Body of pancreas (tissue), 4 donors: ENCODE measurements around the gene SLC6A3.

Source experiments
- CTCF ChIP-seq, 7 experiments: fragments of 450-650 bp in 4 of 7; fragments of 200-600 bp in 3 of 7; sonication (generic) in 3 of 7; IDR thresholded peaks; one replicate each; pipeline ENCODE4 v1.5.1; 2016 to 2019; ENCODE audit warnings: antibody characterized with exemption in 7 of 7
- POLR2A ChIP-seq, 3 donors: fragments of 450-650 bp; IDR thresholded peaks; one replicate each; pipeline ENCODE4 v1.6.1; 2016; ENCODE audit warnings: antibody characterized with exemption in 3 of 3, mild to moderate bottlenecking in 2 of 3

GRCh38 chr5:1376981-1377380, 68.3 kb downstream of the SLC6A3 start:
- TF ChIP-seq CTCF (IDR thresholded peaks at IDR 0.05) (no peak), POLR2A (IDR thresholded peaks at IDR 0.05) (no peak)
